ENCODE results near the gene AP1S3. TPM values are rescaled to one million over a fixed set of nuclear protein-coding genes. Genes with fewer than 3 reads are reported as not detected.

Gene AP1S3
- polyA plus RNA-seq, 1 experiment: 2.9 TPM

DNA sequence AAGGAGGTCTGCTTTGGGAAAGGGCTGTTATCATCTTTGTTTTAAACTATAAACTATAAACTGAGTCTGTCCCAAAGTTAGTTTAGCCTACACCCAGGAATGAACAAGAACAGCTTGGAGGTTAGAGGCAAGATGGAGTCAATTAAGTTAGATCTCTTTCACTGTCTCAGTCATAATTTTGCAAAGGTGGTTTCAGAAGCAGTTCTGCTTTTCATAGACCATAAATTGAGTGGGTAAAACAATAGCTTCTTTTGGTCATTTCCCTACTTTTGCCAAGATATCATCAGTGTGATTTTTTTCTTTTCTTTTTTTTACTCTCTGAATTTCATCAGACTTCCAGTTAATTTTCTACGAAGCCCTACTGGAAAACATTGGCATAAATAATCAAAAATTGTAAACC, 117.0 kb downstream of the AP1S3 start:
- no peak overlapping the region for H3K4me3 ChIP-seq (ENCODE audit: low read depth, low read length)
- POLR2A ChIA-PET: no interaction called here
- CTCF ChIA-PET: interaction anchor here (0.8 to 1.0 kb wide), 2 partner anchors 44 to 78 kb away, joined by 3 read pairs; no protein-coding TSS in a partner anchor
- no peak for DNase-seq (ENCODE audit: low read depth, low spot score)
- H3K27ac ChIP-seq (ENCODE audit: low read depth, low read length): no peak overlapping the region
- TF ChIP-seq, protein P1, sequence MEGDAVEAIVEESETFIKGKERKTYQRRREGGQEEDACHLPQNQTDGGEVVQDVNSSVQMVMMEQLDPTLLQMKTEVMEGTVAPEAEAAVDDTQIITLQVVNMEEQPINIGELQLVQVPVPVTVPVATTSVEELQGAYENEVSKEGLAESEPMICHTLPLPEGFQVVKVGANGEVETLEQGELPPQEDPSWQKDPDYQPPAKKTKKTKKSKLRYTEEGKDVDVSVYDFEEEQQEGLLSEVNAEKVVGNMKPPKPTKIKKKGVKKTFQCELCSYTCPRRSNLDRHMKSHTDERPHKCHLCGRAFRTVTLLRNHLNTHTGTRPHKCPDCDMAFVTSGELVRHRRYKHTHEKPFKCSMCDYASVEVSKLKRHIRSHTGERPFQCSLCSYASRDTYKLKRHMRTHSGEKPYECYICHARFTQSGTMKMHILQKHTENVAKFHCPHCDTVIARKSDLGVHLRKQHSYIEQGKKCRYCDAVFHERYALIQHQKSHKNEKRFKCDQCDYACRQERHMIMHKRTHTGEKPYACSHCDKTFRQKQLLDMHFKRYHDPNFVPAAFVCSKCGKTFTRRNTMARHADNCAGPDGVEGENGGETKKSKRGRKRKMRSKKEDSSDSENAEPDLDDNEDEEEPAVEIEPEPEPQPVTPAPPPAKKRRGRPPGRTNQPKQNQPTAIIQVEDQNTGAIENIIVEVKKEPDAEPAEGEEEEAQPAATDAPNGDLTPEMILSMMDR (IDR thresholded peaks at IDR 0.05; ENCODE audit: low read depth, low read length): no peak
- H3K9me3 ChIP-seq (ENCODE audit: control insufficient read depth, insufficient read depth, low read length): peaks cover 4% of the 10 kb centered on the region; the same call in 1 of the 2 replicates
- H3K27me3 ChIP-seq (ENCODE audit: control insufficient read depth, insufficient read depth, low read length): no peaks in the 10 kb centered on the region

DNA sequence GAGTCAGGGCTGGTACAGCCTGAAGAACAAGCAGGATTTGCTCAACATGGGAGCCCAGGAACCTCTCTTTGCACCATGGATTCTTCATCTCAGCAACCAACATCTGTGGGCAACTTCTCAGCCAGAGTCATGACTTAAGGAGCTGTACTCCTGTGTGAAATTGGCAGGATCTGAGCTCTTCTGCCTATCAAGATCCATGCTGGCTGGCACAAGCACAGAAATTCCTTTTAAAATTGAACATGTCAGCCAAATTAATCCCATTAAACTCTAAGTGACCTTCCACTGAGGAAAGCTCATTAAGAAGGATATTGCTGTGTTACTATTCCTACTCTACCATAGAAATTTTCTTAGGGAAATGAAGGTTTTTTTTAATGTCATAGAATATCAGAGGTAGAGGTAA, 124.7 kb downstream of the AP1S3 start:
- TF ChIP-seq, protein P1 (IDR thresholded peaks at IDR 0.05; ENCODE audit: low read depth, low read length): no peak
- Histone ChIP-seq H3K27ac (ENCODE audit: low read depth, low read length) (no peak overlapping the region), H3K4me3 (ENCODE audit: low read depth, low read length) (no peak overlapping the region), H3K9me3 (ENCODE audit: control insufficient read depth, insufficient read depth, low read length) (peaks cover 4% of the 10 kb centered on the region; the same call in 1 of the 2 replicates), H3K27me3 (ENCODE audit: control insufficient read depth, insufficient read depth, low read length) (no peaks in the 10 kb centered on the region)
- POLR2A ChIA-PET: interaction anchor here (0.6 kb wide), 1 partner anchor 44 kb away, joined by 7 read pairs; no protein-coding TSS in a partner anchor
- DNase-seq (ENCODE audit: low read depth, low spot score): no peak
- CTCF ChIA-PET: interaction anchor here (0.9 to 1.2 kb wide), 2 partner anchors 11 to 85 kb away, joined by 3 read pairs; no protein-coding TSS in a partner anchor

DNA sequence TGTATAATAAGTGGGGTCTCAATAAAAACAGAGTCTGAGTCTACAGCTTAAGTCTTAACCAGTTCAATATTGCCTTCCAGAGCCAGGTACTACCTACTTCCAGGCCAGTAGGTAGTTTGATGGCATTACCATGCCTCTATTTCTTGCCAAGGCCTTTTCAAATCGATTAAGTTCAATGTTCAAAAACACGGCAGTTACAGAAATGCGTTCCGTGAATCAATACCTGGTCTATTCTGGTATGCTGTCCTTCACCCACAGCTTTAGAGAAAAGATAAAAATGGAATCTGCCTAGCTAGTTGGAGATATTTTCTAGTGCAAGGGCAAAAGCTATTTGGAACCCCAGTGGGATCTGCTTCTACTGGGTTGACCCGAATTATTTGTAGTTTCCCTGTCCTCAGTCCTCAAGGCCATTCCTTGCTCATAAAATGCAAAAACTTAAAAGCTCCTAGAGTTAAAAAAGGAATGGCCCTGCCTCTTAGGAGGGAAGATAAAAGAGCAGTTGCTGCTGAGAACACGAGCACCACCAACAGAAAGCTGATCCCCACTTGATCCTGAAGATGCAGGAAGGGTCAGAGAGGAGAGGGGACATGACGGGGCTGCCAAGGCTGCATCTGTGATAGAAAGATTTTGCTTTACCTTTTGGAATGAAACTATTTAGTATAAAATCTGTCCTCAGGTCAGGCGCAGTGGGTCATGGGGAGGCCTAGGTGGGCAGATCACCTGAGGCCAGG, 125.6 kb downstream of the AP1S3 start:
- TF ChIP-seq, protein P1 (IDR thresholded peaks at IDR 0.05; ENCODE audit: low read depth, low read length): no peak
- Histone ChIP-seq H3K4me3 (ENCODE audit: low read depth, low read length) (no peak overlapping the region), H3K9me3 (ENCODE audit: control insufficient read depth, insufficient read depth, low read length) (peaks cover 2% of the 10 kb centered on the region; the same call in 1 of the 2 replicates), H3K27ac (ENCODE audit: low read depth, low read length) (no peak overlapping the region), H3K27me3 (ENCODE audit: control insufficient read depth, insufficient read depth, low read length) (no peaks in the 10 kb centered on the region)
- CTCF ChIA-PET: interaction anchor here (0.9 kb wide), 1 partner anchor 12 kb away, joined by 3 read pairs; no protein-coding TSS in a partner anchor
- POLR2A ChIA-PET: no interaction called here
- DNase-seq (ENCODE audit: low read depth, low spot score): no peak

Other genes with a start within 250 kb of the AP1S3 start
- 1.5 and 1.8 TPM in 2 replicates for gene SCG2, start 235.2 kb downstream of the AP1S3 start, polyA plus RNA-seq (2011; rRNA removed)
- 67.8 and 74.8 TPM in 2 replicates for gene WDFY1, start 107.8 kb upstream of the AP1S3 start, polyA plus RNA-seq (2011; rRNA removed)
- 22.0 and 24.3 TPM in 2 replicates for gene MRPL44, start 119.9 kb upstream of the AP1S3 start, polyA plus RNA-seq (2011; rRNA removed)
- gene SERPINE2, start 201.7 kb upstream of the AP1S3 start, polyA plus RNA-seq (2011; rRNA removed): 24.0 and 32.0 TPM in 2 replicates